ENCODE measurements around the gene RHBDL1. TPM values are rescaled to one million over a fixed set of nuclear protein-coding genes. Genes with fewer than 3 reads are reported as not detected.

The RHBDL1 gene
- total and polyA plus RNA-seq, 2 donors (not counting 3 experiments of a cell fraction or from before 2014, with no cell fraction given): 1.1 to 1.8 TPM

- Histone ChIP-seq H3K4me2 (ENCODE audit: insufficient read depth, low read length) (no peak overlapping the region), H3K4me1 (ENCODE audit: control insufficient read depth, extremely low read depth, insufficient read depth, low read length) (peaks cover 3% of the 10 kb centered on the region), H3K79me2 (ENCODE audit: control insufficient read depth, insufficient read depth, low read length) (peaks cover 2% of the 10 kb centered on the region), H3K4me3 (replicated peaks in 1 of 3; ENCODE audit: insufficient read depth in 1 of 3, low read depth in 1 of 3, low read length in 3 of 3) (no peak overlapping the region), H3K27me3 (ENCODE audit: control insufficient read depth in 2 of 2, insufficient read depth in 2 of 2, low read length in 2 of 2) (no peaks in the 10 kb centered on the region), H3K9ac (replicated peaks; ENCODE audit: extremely low read depth, insufficient read depth, low read length) (no peak overlapping the region), H3K9me1 (replicated peaks; ENCODE audit: control insufficient read depth, extremely low read depth, insufficient read depth, low read length) (no peaks in the 10 kb centered on the region), H3K27ac (ENCODE audit: insufficient read depth, low read depth, low read length) (no peak overlapping the region), H3K9me3 (replicated peaks; ENCODE audit: control insufficient read depth, insufficient read depth, low read length) (no peaks in the 10 kb centered on the region), H4K20me1 (replicated peaks; ENCODE audit: control insufficient read depth, extremely low read depth, insufficient read depth, low read length) (no peaks in the 10 kb centered on the region), H2AFZ (ENCODE audit: low read depth, low read length) (no peak overlapping the region), H3K36me3 (ENCODE audit: control insufficient read depth in 2 of 2, extremely low read depth in 1 of 2, insufficient read depth in 2 of 2, low read length in 2 of 2) (peaks cover 0 to 5% of the 10 kb centered on the region in 2 experiments)
- ChIA-PET CTCF (no interaction called here), POLR2A (no interaction called here)
- FAIRE-seq: no peak
- no peak for TF ChIP-seq POLR2A (IDR thresholded peaks at IDR 0.05; ENCODE audit: low read depth, low read length)
- TF ChIP-seq MAX (IDR thresholded peaks at IDR 0.05; ENCODE audit: insufficient read depth, insufficient read length): no peak
- TF ChIP-seq, protein P1, sequence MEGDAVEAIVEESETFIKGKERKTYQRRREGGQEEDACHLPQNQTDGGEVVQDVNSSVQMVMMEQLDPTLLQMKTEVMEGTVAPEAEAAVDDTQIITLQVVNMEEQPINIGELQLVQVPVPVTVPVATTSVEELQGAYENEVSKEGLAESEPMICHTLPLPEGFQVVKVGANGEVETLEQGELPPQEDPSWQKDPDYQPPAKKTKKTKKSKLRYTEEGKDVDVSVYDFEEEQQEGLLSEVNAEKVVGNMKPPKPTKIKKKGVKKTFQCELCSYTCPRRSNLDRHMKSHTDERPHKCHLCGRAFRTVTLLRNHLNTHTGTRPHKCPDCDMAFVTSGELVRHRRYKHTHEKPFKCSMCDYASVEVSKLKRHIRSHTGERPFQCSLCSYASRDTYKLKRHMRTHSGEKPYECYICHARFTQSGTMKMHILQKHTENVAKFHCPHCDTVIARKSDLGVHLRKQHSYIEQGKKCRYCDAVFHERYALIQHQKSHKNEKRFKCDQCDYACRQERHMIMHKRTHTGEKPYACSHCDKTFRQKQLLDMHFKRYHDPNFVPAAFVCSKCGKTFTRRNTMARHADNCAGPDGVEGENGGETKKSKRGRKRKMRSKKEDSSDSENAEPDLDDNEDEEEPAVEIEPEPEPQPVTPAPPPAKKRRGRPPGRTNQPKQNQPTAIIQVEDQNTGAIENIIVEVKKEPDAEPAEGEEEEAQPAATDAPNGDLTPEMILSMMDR (IDR thresholded peaks at IDR 0.05; ENCODE audit: extremely low read depth in 1 of 2, insufficient read depth in 1 of 2, low read depth in 1 of 2, low read length in 2 of 2): no peak
- no peak for TF ChIP-seq JUN (IDR thresholded peaks at IDR 0.05; ENCODE audit: borderline replicate concordance, insufficient read depth, insufficient read length, low read depth)
- no peak for TF ChIP-seq MYC (IDR thresholded peaks at IDR 0.05; ENCODE audit: low read depth, low read length)
- TF ChIP-seq FOS (IDR thresholded peaks at IDR 0.05; ENCODE audit: borderline replicate concordance, insufficient read depth, low read length): no peak
- TF ChIP-seq EZH2 (IDR thresholded peaks at IDR 0.05; ENCODE audit: borderline replicate concordance, low read depth, low read length, severe bottlenecking): no peak
- no peak for TF ChIP-seq POLR2AphosphoS5 (IDR thresholded peaks at IDR 0.05; ENCODE audit: insufficient read depth, low read depth, low read length)
- TF ChIP-seq GATA2 (IDR thresholded peaks at IDR 0.05; ENCODE audit: insufficient read depth, insufficient read length, low read depth, low read length): no peak
- DNase-seq (ENCODE audit: low read depth, low spot score): no peak
- dilution Hi-C loops (cut with MboI; ENCODE audit: extremely low pct_ligation_motif_present, low sequenced_read_pairs) (no loop called here), intact Hi-C loops (cut with micrococcal nuclease) (no loop called here)
- no TSS peak for BruUV-seq (replicated peaks)
Observed at GRCh38 chr16:629833-630248, 45.6 kb upstream of the RHBDL1 start.

All from endothelial cell of umbilical vein (primary cell).